ENCODE results near the gene REEP1.

DNA sequence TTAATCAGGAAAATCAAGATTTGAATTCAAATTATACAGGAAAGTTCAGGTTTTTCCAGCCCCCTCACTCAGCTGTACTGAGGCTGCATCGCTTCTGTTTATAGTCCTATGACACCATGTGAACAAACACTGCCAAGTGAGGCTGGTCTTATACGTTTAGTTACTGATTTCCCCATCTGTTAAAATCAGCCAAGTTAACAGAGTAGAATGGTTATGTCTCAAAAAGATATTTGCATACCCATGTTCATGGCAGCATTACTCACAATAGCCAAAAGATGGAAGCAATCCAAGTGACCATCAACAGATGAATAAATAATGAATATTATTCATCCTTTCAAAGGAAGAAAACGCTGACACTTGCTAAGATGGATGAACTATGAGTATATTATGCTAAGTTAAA, 43.8 kb downstream of the REEP1 start:
- TF ChIP-seq, protein P1, sequence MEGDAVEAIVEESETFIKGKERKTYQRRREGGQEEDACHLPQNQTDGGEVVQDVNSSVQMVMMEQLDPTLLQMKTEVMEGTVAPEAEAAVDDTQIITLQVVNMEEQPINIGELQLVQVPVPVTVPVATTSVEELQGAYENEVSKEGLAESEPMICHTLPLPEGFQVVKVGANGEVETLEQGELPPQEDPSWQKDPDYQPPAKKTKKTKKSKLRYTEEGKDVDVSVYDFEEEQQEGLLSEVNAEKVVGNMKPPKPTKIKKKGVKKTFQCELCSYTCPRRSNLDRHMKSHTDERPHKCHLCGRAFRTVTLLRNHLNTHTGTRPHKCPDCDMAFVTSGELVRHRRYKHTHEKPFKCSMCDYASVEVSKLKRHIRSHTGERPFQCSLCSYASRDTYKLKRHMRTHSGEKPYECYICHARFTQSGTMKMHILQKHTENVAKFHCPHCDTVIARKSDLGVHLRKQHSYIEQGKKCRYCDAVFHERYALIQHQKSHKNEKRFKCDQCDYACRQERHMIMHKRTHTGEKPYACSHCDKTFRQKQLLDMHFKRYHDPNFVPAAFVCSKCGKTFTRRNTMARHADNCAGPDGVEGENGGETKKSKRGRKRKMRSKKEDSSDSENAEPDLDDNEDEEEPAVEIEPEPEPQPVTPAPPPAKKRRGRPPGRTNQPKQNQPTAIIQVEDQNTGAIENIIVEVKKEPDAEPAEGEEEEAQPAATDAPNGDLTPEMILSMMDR (IDR thresholded peaks at IDR 0.05; ENCODE audit: low read length) = no peak
- TF ChIP-seq EZH2 (IDR thresholded peaks at IDR 0.05; ENCODE audit: borderline replicate concordance, low read length) = no peak
